ENCODE measurements around the gene SEMA3F.

DNA sequence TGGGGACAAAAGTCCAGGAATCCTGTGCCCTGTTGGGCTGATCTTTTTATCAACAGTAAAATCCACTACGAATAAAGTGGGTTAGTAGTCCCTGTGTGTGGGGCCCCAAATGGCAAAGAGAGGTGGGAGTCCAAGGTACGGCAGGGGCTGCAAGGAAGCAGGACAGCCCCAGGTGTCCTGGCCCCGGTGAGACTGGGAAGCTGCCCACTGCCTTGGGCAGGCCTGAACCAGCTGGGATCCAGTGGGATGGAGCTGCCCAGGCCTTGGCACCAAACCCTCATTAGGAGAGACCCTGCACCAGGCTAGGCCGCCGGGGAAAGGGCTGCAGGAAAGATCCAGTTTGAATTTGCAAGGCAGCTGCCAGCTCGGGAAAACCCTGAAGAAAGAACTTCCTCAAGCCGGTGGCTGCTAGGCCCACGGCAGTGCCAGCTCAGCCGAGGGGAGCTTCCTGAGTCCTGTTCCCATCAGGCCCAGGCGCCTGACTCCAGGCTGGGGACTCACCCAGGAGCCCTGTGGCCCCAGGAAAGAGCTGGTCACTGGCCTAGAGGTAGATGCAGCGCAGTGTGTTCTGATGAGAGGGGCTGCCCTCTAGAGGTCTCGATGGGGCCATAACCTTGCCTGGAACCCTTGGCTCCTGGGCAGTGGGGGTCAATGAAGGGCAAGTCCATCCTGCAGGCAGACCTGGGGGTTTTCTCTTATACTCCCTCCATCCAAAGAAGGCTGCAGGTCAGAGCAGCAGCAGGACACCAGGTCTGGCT lies 66.5 kb downstream of the SEMA3F start:
- TF ChIP-seq, protein P1, sequence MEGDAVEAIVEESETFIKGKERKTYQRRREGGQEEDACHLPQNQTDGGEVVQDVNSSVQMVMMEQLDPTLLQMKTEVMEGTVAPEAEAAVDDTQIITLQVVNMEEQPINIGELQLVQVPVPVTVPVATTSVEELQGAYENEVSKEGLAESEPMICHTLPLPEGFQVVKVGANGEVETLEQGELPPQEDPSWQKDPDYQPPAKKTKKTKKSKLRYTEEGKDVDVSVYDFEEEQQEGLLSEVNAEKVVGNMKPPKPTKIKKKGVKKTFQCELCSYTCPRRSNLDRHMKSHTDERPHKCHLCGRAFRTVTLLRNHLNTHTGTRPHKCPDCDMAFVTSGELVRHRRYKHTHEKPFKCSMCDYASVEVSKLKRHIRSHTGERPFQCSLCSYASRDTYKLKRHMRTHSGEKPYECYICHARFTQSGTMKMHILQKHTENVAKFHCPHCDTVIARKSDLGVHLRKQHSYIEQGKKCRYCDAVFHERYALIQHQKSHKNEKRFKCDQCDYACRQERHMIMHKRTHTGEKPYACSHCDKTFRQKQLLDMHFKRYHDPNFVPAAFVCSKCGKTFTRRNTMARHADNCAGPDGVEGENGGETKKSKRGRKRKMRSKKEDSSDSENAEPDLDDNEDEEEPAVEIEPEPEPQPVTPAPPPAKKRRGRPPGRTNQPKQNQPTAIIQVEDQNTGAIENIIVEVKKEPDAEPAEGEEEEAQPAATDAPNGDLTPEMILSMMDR (conservative IDR thresholded peaks at IDR 0.05): no peak
- no peak for TF ChIP-seq EZH2 (IDR thresholded peaks at IDR 0.05; ENCODE audit: low read depth)

Measured in PC-9 (cell line).